Measurements from ENCODE around the gene TSC22D2. TPM values are rescaled to one million over a fixed set of nuclear protein-coding genes. Genes with fewer than 3 reads are reported as not detected.

The TSC22D2 gene
- total RNA-seq, 1 experiment from 2014 or later, result 26.5 TPM

DNA sequence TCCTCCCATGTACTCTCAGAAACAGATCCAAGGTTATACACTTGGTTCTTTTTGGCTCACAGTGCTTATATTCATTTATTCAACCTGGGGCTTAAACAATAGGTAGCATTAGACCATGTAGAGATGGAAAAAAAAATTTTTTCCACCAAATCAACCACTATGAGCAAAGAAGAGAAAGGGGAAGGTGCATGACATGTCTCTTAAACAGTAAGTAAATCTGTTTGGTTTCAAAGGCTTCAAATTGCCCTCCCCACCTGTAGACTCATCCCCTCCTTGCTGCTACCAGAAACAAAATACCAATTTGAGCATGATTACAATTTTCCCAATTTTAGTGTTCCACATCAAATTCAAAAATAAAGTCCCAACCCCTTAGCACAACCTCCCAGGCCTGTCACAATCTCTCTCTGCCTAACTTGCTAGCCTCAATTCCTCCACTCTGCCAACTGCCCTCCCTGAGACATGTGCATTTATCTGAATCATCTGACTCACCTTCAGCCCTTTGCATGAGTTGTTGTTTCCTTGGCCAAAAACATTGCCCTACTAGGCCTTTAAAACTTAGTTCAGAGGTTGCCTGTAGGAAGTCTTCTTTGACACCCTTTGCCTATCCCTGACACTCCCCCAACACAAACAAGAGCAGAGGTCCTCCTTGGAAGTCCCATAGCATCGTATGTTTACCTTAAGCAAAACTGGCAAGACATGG, 30.3 kb upstream of the TSC22D2 start:
- no peak overlapping the region for H2BK20ac ChIP-seq (ENCODE audit: low read depth, low read length, poor library complexity, severe bottlenecking)
- H4K20me1 ChIP-seq (ENCODE audit: control insufficient read depth, insufficient read depth, insufficient read length), result no peaks in the 10 kb centered on the region
- H2AK5ac ChIP-seq (ENCODE audit: insufficient read length, low read length), result no peak overlapping the region
- H3K9me3 ChIP-seq (ENCODE audit: control insufficient read depth, low read depth, low read length), result no peaks in the 10 kb centered on the region
- no peak overlapping the region for H3K56ac ChIP-seq (ENCODE audit: insufficient read length, low read depth, low read length)
- Mint-ChIP-seq H3K9me3 (peaks cover 0 to 4% of the 10 kb centered on the region in 2 experiments; a peak in 1 of 5 replicates), H3K36me3 (ENCODE audit: insufficient read depth in 1 of 3, low read depth in 3 of 3) (peaks cover 0 to 2% (median 0%) of the 10 kb centered on the region in 3 experiments; a peak in 2 of 7 replicates), H3K27ac (0 out of 7 replicates have a peak overlapping the region, but pooled peaks of 1 of the 3 experiments have one; percentile 14), H3K4me3 (no peak overlapping the region), H3K4me1 (peaks cover 31 to 34% of the 10 kb centered on the region in 2 experiments), H3K27me3 (ENCODE audit: low read depth) (no peaks in the 10 kb centered on the region)
- no peaks in the 10 kb centered on the region for H3K23me2 ChIP-seq (ENCODE audit: insufficient read length, low read depth, low read length, poor library complexity, severe bottlenecking)
- H2AFZ ChIP-seq (ENCODE audit: low read length), result no peak overlapping the region
- no peak overlapping the region for H3T11ph ChIP-seq (ENCODE audit: low read length)
- no peak overlapping the region for H3K4ac ChIP-seq (ENCODE audit: low read depth, low read length)
- no peak overlapping the region for H2BK12ac ChIP-seq (ENCODE audit: insufficient read length, low read depth, low read length)
- H3K27ac ChIP-seq (ENCODE audit: insufficient read length, low read depth, low read length), result no peak overlapping the region
- no peak overlapping the region for H3K4me2 ChIP-seq (ENCODE audit: insufficient read depth, insufficient read length, low read length)
- no peak overlapping the region for H2BK5ac ChIP-seq (ENCODE audit: insufficient read length, low read length)
- no peaks in the 10 kb centered on the region for H3K79me2 ChIP-seq (ENCODE audit: insufficient read depth, low read length)
- WGBS (ENCODE audit: extremely low coverage, insufficient read length, low lambda C conversion rate), result no CpG with 5 or more reads among the region's 1 CpG
- no peak for DNase-seq
- H3K18ac ChIP-seq (ENCODE audit: insufficient read length, low read depth, low read length), result no peak overlapping the region
- no peaks in the 10 kb centered on the region for H3K79me1 ChIP-seq (ENCODE audit: insufficient read depth, low read depth, low read length, poor library complexity, severe bottlenecking)
- no peaks in the 10 kb centered on the region for H3K27me3 ChIP-seq (ENCODE audit: insufficient read depth, low read length)
- H4K5ac ChIP-seq (ENCODE audit: insufficient read length, low read depth, low read length), result no peak overlapping the region
- H3K14ac ChIP-seq (ENCODE audit: insufficient read depth, low read length), result no peak overlapping the region
- H3K9ac ChIP-seq (ENCODE audit: extremely low read depth, insufficient read length, low read length), result no peak overlapping the region
- no peak overlapping the region for H4K8ac ChIP-seq (replicated peaks; ENCODE audit: insufficient read length, low read depth, low read length)
- no peak overlapping the region for H2BK120ac ChIP-seq (ENCODE audit: low read depth, low read length, poor library complexity, severe bottlenecking)
- no peak overlapping the region for H4K91ac ChIP-seq (ENCODE audit: insufficient read length, low read depth, low read length)
- H2BK15ac ChIP-seq (ENCODE audit: low read depth, low read length), result no peak overlapping the region
- H3K23ac ChIP-seq (ENCODE audit: insufficient read length, low read depth, low read length), result no peak overlapping the region
- H3K4me1 ChIP-seq (ENCODE audit: insufficient read depth, low read length), result peaks cover 14% of the 10 kb centered on the region; the same call in 1 of the 2 replicates
- TF ChIP-seq, protein P1, sequence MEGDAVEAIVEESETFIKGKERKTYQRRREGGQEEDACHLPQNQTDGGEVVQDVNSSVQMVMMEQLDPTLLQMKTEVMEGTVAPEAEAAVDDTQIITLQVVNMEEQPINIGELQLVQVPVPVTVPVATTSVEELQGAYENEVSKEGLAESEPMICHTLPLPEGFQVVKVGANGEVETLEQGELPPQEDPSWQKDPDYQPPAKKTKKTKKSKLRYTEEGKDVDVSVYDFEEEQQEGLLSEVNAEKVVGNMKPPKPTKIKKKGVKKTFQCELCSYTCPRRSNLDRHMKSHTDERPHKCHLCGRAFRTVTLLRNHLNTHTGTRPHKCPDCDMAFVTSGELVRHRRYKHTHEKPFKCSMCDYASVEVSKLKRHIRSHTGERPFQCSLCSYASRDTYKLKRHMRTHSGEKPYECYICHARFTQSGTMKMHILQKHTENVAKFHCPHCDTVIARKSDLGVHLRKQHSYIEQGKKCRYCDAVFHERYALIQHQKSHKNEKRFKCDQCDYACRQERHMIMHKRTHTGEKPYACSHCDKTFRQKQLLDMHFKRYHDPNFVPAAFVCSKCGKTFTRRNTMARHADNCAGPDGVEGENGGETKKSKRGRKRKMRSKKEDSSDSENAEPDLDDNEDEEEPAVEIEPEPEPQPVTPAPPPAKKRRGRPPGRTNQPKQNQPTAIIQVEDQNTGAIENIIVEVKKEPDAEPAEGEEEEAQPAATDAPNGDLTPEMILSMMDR (conservative IDR thresholded peaks at IDR 0.05), result no peak

All from H9 (cell line).